HCT116 (cell line): ENCODE data around the gene HUS1.

Source experiments
- CEBPB ChIP-seq: IDR thresholded peaks from 2 replicates; pipeline ENCODE4 v1.6.1; 2012; ENCODE audit warnings: low read depth
- EZH2 ChIP-seq: fragments of 200-600 bp; sonication (generic); IDR thresholded peaks from 2 replicates; pipeline ENCODE4 v1.6.1; 2017; ENCODE audit warnings: antibody characterized with exemption, mixed run types
- EZH2phosphoT487 ChIP-seq: fragments of 200-600 bp; IDR thresholded peaks from 2 replicates; pipeline ENCODE4 v1.6.1; 2018; ENCODE audit warnings: antibody characterized with exemption, borderline replicate concordance
- POLR2A ChIP-seq: IDR thresholded peaks from 2 replicates; pipeline ENCODE4 v1.7.0; 2011; ENCODE audit warnings: borderline replicate concordance; ENCODE audit not compliant: insufficient read depth, insufficient read length; ENCODE audit errors: extremely low read depth
- POLR2AphosphoS5 ChIP-seq: IDR thresholded peaks from 2 replicates; pipeline ENCODE4 v1.6.1; 2011; ENCODE audit warnings: mild to moderate bottlenecking, low read depth, low read length, moderate library complexity
- RAD21 ChIP-seq: IDR thresholded peaks from 2 replicates; pipeline ENCODE4 v1.6.1; 2012; ENCODE audit warnings: low read depth, mild to moderate bottlenecking
- SIN3A ChIP-seq: IDR thresholded peaks from 2 replicates; pipeline ENCODE4 v1.6.1; 2012; ENCODE audit warnings: low read depth
- TCF7L2 ChIP-seq: IDR thresholded peaks from 2 replicates; pipeline ENCODE4 v1.7.0; 2011; ENCODE audit warnings: borderline replicate concordance, inconsistent platforms; ENCODE audit not compliant: insufficient read depth, insufficient read length; ENCODE audit errors: extremely low read depth
- YY1 ChIP-seq: IDR thresholded peaks from 2 replicates; pipeline ENCODE4 v1.6.1; 2011; ENCODE audit warnings: low read length, low read depth, moderate library complexity, mild to moderate bottlenecking; ENCODE audit not compliant: insufficient replicate concordance; ENCODE audit errors: extremely low read depth
- TF ChIP-seq, protein P1 (sequence below), 3 experiments: fragments of 200-600 bp in 1 of 3; sonication (generic) in 1 of 3; IDR thresholded peaks in 2 of 3; conservative IDR thresholded peaks in 1 of 3; 2 replicates each; pipeline ENCODE4 v1.5.1; 2012 to 2017; ENCODE audit warnings: low read depth in 2 of 3, low read length in 2 of 3, antibody characterized with exemption in 1 of 3, borderline replicate concordance in 1 of 3, control low read depth in 1 of 3, mild to moderate bottlenecking in 1 of 3, mixed read lengths in 1 of 3, mixed run types in 1 of 3, moderate library complexity in 1 of 3; ENCODE audit not compliant: insufficient read depth in 1 of 3
- TF ChIP-seq, protein P2 (sequence below): IDR thresholded peaks from 2 replicates; pipeline ENCODE4 v1.6.1; 2012; ENCODE audit warnings: low read depth

DNA sequence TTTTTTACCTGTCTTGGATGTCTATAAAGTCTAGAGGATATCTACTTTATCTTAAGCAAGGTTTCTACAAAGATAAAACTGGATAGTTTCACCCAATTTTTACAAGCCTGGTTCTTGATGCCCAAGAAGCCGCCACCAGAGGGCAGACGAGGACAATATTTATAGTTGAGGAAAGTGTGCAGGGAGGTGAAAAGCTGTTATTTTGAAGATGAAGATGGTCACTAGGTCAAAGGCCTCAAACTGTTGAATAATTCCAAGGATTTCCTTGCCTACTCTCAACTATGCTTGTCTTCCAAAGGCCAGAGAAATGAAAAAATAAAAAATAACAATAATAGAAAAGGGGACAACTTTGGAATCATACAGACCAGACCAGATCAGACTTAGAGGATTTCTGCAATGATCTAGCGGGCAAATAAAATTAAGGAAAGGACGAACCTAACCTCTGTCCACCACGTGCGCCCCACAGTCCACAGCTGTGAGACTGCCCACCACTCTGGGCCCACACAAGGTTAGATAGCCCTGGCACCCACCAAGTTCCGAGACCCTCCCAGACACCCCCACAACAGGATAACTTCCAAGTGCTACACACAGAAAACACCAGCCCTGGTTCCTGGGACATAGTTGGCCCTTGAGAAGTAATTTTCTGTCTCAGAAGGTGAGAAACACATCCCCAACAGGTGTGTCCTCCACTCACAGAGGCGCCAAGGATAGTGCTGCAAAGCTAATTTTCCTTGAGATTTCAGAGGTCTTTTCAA lies 34.0 kb downstream of the HUS1 start:
- TF ChIP-seq, protein P1, sequence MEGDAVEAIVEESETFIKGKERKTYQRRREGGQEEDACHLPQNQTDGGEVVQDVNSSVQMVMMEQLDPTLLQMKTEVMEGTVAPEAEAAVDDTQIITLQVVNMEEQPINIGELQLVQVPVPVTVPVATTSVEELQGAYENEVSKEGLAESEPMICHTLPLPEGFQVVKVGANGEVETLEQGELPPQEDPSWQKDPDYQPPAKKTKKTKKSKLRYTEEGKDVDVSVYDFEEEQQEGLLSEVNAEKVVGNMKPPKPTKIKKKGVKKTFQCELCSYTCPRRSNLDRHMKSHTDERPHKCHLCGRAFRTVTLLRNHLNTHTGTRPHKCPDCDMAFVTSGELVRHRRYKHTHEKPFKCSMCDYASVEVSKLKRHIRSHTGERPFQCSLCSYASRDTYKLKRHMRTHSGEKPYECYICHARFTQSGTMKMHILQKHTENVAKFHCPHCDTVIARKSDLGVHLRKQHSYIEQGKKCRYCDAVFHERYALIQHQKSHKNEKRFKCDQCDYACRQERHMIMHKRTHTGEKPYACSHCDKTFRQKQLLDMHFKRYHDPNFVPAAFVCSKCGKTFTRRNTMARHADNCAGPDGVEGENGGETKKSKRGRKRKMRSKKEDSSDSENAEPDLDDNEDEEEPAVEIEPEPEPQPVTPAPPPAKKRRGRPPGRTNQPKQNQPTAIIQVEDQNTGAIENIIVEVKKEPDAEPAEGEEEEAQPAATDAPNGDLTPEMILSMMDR (IDR thresholded peaks at IDR 0.05 in 2 of 3, conservative IDR thresholded peaks at IDR 0.05 in 1 of 3; ENCODE audit: borderline replicate concordance in 1 of 3, insufficient read depth in 1 of 3, low read depth in 2 of 3, low read length in 2 of 3), result peak; percentile 66 to 87 (median 75); a peak in 5 of 6 replicates
- TF ChIP-seq TCF7L2 (no peak), SIN3A (no peak), POLR2AphosphoS5 (no peak), EZH2 (no peak), POLR2A (no peak), CEBPB (no peak), RAD21 (peak; percentile 88), EZH2phosphoT487 (no peak), YY1 (no peak)
- TF ChIP-seq, protein P2, sequence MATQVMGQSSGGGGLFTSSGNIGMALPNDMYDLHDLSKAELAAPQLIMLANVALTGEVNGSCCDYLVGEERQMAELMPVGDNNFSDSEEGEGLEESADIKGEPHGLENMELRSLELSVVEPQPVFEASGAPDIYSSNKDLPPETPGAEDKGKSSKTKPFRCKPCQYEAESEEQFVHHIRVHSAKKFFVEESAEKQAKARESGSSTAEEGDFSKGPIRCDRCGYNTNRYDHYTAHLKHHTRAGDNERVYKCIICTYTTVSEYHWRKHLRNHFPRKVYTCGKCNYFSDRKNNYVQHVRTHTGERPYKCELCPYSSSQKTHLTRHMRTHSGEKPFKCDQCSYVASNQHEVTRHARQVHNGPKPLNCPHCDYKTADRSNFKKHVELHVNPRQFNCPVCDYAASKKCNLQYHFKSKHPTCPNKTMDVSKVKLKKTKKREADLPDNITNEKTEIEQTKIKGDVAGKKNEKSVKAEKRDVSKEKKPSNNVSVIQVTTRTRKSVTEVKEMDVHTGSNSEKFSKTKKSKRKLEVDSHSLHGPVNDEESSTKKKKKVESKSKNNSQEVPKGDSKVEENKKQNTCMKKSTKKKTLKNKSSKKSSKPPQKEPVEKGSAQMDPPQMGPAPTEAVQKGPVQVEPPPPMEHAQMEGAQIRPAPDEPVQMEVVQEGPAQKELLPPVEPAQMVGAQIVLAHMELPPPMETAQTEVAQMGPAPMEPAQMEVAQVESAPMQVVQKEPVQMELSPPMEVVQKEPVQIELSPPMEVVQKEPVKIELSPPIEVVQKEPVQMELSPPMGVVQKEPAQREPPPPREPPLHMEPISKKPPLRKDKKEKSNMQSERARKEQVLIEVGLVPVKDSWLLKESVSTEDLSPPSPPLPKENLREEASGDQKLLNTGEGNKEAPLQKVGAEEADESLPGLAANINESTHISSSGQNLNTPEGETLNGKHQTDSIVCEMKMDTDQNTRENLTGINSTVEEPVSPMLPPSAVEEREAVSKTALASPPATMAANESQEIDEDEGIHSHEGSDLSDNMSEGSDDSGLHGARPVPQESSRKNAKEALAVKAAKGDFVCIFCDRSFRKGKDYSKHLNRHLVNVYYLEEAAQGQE, result no peak
